GM13977 (cell line): Measurements from ENCODE around the gene MPC1L.

Source experiments
- DNase-seq: peaks from one replicate; pipeline ENCODE4 v3.0.0; 2012; ENCODE audit warnings: low spot score
- CTCF ChIP-seq: IDR thresholded peaks from 2 replicates; pipeline ENCODE4 v1.5.1; 2012; ENCODE audit warnings: mild to moderate bottlenecking, control low read depth; ENCODE audit not compliant: insufficient read depth; ENCODE audit errors: extremely low read depth, missing control alignments
- in situ Hi-C: fragments of 300-500 bp; cut with MboI; formaldehyde crosslinking; loops from one replicate; pipeline ENCODE4 v1.12.0; 2022; ENCODE audit warnings: low sequenced_read_pairs, low pct_unique_long_range_greater_than_20kb, mixed read lengths, inconsistent platforms; ENCODE audit not compliant: unreplicated experiment

Gene MPC1L

GRCh38 chrX:40628506-40628905, 5.3 kb downstream of the MPC1L start:
- in situ Hi-C loops: no loop called here
- DNase-seq: no peak
- TF ChIP-seq CTCF: no peak

- in situ Hi-C loops: no loop called here
- no peak for DNase-seq
- no peak for TF ChIP-seq CTCF
Observed at GRCh38 chrX:40632199-40632598, 9.0 kb downstream of the MPC1L start.

DNA sequence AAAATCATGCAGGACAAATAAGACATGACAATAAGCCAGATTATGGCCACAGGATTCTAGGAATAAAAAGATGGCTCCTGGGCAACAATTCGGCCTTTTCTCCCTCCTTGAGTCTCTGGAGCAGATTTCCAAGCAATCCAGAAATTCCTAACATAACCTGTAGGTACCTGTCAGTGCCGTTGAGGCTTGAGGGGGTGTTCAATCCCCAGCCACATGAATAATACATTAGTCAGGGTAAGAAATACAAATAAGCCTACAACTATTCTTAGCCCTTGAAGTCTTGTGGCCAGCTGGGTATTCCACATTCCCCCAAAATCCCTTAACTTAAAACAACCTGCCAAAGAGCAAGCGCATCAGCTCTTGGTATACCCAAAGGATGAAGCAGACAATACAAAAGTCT, 14.5 kb downstream of the MPC1L start:
- no peak for DNase-seq
- in situ Hi-C loops: no loop called here
- no peak for TF ChIP-seq CTCF

- in situ Hi-C loops: no loop called here
- no peak for TF ChIP-seq CTCF
- DNase-seq: no peak
Observed at GRCh38 chrX:40644176-40644575, 20.9 kb downstream of the MPC1L start.

DNA sequence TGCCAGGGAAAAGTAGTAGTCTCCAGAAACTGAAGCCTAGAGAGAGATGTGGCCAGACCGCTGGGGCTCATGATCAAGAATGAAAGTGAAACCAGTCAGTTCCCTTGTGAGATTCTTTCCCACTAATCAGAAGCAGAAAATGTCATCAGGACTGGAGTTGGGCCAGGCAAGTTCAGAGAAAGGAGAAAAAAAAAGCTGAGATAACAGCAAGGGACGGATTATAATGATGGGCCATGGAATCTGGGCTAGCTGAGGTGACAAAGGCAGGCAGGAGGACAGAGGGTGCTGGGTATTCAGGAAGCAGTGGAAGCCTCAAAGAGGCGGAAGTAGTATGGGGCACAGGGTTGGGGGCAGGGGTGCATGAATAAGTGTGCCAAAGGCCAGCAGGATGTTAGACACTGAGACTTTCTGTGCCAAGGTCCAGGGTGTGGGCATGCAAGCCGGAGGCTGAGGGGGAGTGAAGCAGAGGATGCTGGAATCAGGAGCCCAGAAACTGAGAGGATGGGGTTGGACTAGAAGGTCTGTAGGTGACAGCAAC, 21.7 kb downstream of the MPC1L start:
- TF ChIP-seq CTCF: no peak
- peak; percentile 59 for DNase-seq
- in situ Hi-C loops: no loop called here

GRCh38 chrX:40646489-40647306, 23.5 kb downstream of the MPC1L start:
- in situ Hi-C loops: no loop called here
- peak; percentile 3 for TF ChIP-seq CTCF
- DNase-seq: peak; percentile 53
